Measurements from ENCODE around the gene SND1. TPM values are rescaled to one million over a fixed set of nuclear protein-coding genes. Genes with fewer than 3 reads are reported as not detected.

SND1 gene
- total and polyA plus RNA-seq, 2 donors (not counting 3 experiments of a cell fraction or from before 2014, with no cell fraction given): 116 to 249 TPM

DNA sequence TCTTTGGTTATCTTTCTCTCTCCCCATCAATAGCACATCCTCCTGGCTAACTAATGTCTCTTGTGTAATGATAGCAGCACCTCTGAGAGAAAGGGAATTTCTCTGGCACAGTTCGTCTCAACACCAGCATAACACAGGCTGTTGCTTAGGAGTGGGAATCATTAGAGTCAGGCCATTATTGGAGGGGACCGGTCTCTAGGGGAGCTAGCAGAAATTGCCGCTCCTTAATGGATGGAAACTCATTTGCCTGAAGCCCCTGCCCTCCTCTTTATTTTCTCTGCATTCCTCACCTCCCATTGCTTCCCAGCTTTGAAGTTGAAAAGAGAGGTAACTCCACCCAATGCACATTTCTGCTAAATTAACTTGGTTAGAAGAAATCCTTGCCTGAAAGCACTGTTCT, 367.3 kb downstream of the SND1 start:
- FAIRE-seq (no peak), DNase-seq (ENCODE audit: low read depth, low spot score) (no peak)
- Histone ChIP-seq H3K9ac (replicated peaks; ENCODE audit: extremely low read depth, insufficient read depth, low read length) (no peak overlapping the region), H3K36me3 (ENCODE audit: control insufficient read depth in 2 of 2, extremely low read depth in 1 of 2, insufficient read depth in 2 of 2, low read length in 2 of 2) (peaks cover 0 to 2% of the 10 kb centered on the region in 2 experiments), H3K4me1 (ENCODE audit: control insufficient read depth, extremely low read depth, insufficient read depth, low read length) (peaks cover 8% of the 10 kb centered on the region), H4K20me1 (replicated peaks; ENCODE audit: control insufficient read depth, extremely low read depth, insufficient read depth, low read length) (no peaks in the 10 kb centered on the region), H3K4me3 (replicated peaks in 1 of 3; ENCODE audit: insufficient read depth in 1 of 3, low read depth in 1 of 3, low read length in 3 of 3) (no peak overlapping the region), H3K27me3 (ENCODE audit: control insufficient read depth in 2 of 2, insufficient read depth in 2 of 2, low read length in 2 of 2) (no peaks in the 10 kb centered on the region), H3K79me2 (ENCODE audit: control insufficient read depth, insufficient read depth, low read length) (no peaks in the 10 kb centered on the region), H3K9me3 (replicated peaks; ENCODE audit: control insufficient read depth, insufficient read depth, low read length) (no peaks in the 10 kb centered on the region), H2AFZ (ENCODE audit: low read depth, low read length) (no peak overlapping the region), H3K27ac (ENCODE audit: insufficient read depth, low read depth, low read length) (no peak overlapping the region), H3K9me1 (replicated peaks; ENCODE audit: control insufficient read depth, extremely low read depth, insufficient read depth, low read length) (no peaks in the 10 kb centered on the region), H3K4me2 (ENCODE audit: insufficient read depth, low read length) (no peak overlapping the region)
- TF ChIP-seq FOS (IDR thresholded peaks at IDR 0.05; ENCODE audit: borderline replicate concordance, insufficient read depth, low read length): no peak
- TF ChIP-seq POLR2AphosphoS5 (IDR thresholded peaks at IDR 0.05; ENCODE audit: insufficient read depth, low read depth, low read length): no peak
- TF ChIP-seq EZH2 (IDR thresholded peaks at IDR 0.05; ENCODE audit: borderline replicate concordance, low read depth, low read length, severe bottlenecking): no peak
- no peak for TF ChIP-seq POLR2A (IDR thresholded peaks at IDR 0.05; ENCODE audit: low read depth, low read length)
- TF ChIP-seq, protein P1, sequence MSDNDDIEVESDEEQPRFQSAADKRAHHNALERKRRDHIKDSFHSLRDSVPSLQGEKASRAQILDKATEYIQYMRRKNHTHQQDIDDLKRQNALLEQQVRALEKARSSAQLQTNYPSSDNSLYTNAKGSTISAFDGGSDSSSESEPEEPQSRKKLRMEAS (IDR thresholded peaks at IDR 0.05; ENCODE audit: insufficient read depth, insufficient read length): no peak
- no peak for TF ChIP-seq GATA2 (IDR thresholded peaks at IDR 0.05; ENCODE audit: insufficient read depth, insufficient read length, low read depth, low read length)
- POLR2A ChIA-PET: no interaction called here
- BruUV-seq (replicated peaks): no TSS peak
- CTCF ChIA-PET: interaction anchor here (0.9 to 1.0 kb wide), 2 partner anchors 10 to 311 kb away, joined by 3 read pairs; no protein-coding TSS in a partner anchor
- intact Hi-C loops (cut with micrococcal nuclease) (no loop called here), dilution Hi-C loops (cut with MboI; ENCODE audit: extremely low pct_ligation_motif_present, low sequenced_read_pairs) (no loop called here)

DNA sequence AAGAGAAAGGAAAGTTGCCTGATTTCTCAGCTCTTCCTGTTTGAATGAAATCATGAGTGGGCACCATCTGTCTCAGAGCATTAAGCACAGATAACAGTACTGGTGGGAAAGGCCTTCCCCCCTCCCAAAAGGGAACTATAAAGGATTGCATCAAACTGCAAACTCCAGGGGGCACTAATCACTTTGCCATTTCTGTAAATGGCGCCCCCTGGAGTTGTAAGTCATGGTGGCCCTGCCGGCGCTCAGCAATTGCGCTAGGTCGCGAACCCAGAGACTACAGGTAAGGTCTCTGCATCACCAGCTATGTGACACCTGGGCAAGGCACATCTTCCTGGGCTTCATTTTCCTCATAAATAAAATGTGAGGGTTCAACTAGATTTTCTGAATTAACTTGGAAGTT, 368.2 kb downstream of the SND1 start:
- DNase-seq (ENCODE audit: low read depth, low spot score): no peak
- dilution Hi-C loops (cut with MboI; ENCODE audit: extremely low pct_ligation_motif_present, low sequenced_read_pairs): no loop called here
- H3K36me3 ChIP-seq (ENCODE audit: control insufficient read depth in 2 of 2, extremely low read depth in 1 of 2, insufficient read depth in 2 of 2, low read length in 2 of 2): peaks cover 0 to 2% of the 10 kb centered on the region in 2 experiments
- POLR2A ChIA-PET: no interaction called here
- TF ChIP-seq, protein P2, sequence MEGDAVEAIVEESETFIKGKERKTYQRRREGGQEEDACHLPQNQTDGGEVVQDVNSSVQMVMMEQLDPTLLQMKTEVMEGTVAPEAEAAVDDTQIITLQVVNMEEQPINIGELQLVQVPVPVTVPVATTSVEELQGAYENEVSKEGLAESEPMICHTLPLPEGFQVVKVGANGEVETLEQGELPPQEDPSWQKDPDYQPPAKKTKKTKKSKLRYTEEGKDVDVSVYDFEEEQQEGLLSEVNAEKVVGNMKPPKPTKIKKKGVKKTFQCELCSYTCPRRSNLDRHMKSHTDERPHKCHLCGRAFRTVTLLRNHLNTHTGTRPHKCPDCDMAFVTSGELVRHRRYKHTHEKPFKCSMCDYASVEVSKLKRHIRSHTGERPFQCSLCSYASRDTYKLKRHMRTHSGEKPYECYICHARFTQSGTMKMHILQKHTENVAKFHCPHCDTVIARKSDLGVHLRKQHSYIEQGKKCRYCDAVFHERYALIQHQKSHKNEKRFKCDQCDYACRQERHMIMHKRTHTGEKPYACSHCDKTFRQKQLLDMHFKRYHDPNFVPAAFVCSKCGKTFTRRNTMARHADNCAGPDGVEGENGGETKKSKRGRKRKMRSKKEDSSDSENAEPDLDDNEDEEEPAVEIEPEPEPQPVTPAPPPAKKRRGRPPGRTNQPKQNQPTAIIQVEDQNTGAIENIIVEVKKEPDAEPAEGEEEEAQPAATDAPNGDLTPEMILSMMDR (IDR thresholded peaks at IDR 0.05; ENCODE audit: extremely low read depth in 1 of 2, insufficient read depth in 1 of 2, low read depth in 1 of 2, low read length in 2 of 2): peak; percentile 12 to 21
- TF ChIP-seq FOS (IDR thresholded peaks at IDR 0.05; ENCODE audit: borderline replicate concordance, insufficient read depth, low read length): no peak
- no peaks in the 10 kb centered on the region for H4K20me1 ChIP-seq (replicated peaks; ENCODE audit: control insufficient read depth, extremely low read depth, insufficient read depth, low read length)
- no peaks in the 10 kb centered on the region for H3K9me3 ChIP-seq (replicated peaks; ENCODE audit: control insufficient read depth, insufficient read depth, low read length)
- no peak for FAIRE-seq
- no TSS peak for BruUV-seq (replicated peaks)
- no peak overlapping the region for H2AFZ ChIP-seq (ENCODE audit: low read depth, low read length)
- H3K27ac ChIP-seq (ENCODE audit: insufficient read depth, low read depth, low read length): no peak overlapping the region
- no peak overlapping the region for H3K4me2 ChIP-seq (ENCODE audit: insufficient read depth, low read length)
- H3K4me1 ChIP-seq (ENCODE audit: control insufficient read depth, extremely low read depth, insufficient read depth, low read length): peaks cover 10% of the 10 kb centered on the region
- CTCF ChIA-PET: interaction anchor here (0.9 to 1.3 kb wide), 3 partner anchors 9 to 312 kb away, joined by 3 read pairs; no protein-coding TSS in a partner anchor
- intact Hi-C loops (cut with micrococcal nuclease): no loop called here
- no peaks in the 10 kb centered on the region for H3K79me2 ChIP-seq (ENCODE audit: control insufficient read depth, insufficient read depth, low read length)
- no peaks in the 10 kb centered on the region for H3K9me1 ChIP-seq (replicated peaks; ENCODE audit: control insufficient read depth, extremely low read depth, insufficient read depth, low read length)
- H3K9ac ChIP-seq (replicated peaks; ENCODE audit: extremely low read depth, insufficient read depth, low read length): no peak overlapping the region
- H3K27me3 ChIP-seq (ENCODE audit: control insufficient read depth in 2 of 2, insufficient read depth in 2 of 2, low read length in 2 of 2): no peaks in the 10 kb centered on the region
- no peak overlapping the region for H3K4me3 ChIP-seq (replicated peaks in 1 of 3; ENCODE audit: insufficient read depth in 1 of 3, low read depth in 1 of 3, low read length in 3 of 3)

All from endothelial cell of umbilical vein (primary cell).